GM19324 (cell line): Measurements from ENCODE around the gene STPG1.
"Not testable (repeated sequence)": the region's sequence is repeated elsewhere in the genome, so short reads cannot be mapped to it uniquely, and the experiment has no call there.

ENCODE experiments used
- ATAC-seq: cut with Tn5 transposase; IDR thresholded peaks from one replicate; pipeline ENCODE4 v1.9.1; 2021; ENCODE audit warnings: mild to moderate bottlenecking, moderate library complexity; ENCODE audit not compliant: unreplicated experiment, low FRiP score

STPG1 gene, protein sequence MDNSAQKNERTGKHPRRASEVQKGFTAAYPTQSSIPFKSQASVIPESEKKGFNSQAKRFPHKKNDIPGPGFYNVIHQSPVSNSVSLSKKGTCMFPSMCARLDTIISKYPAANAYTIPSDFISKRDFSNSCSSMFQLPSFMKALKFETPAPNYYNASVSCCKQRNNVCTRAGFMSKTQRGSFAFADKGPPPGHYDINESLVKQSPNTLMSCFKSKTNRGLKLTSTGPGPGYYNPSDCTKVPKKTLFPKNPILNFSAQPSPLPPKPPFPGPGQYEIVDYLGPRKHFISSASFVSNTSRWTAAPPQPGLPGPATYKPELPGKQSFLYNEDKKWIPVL

DNA sequence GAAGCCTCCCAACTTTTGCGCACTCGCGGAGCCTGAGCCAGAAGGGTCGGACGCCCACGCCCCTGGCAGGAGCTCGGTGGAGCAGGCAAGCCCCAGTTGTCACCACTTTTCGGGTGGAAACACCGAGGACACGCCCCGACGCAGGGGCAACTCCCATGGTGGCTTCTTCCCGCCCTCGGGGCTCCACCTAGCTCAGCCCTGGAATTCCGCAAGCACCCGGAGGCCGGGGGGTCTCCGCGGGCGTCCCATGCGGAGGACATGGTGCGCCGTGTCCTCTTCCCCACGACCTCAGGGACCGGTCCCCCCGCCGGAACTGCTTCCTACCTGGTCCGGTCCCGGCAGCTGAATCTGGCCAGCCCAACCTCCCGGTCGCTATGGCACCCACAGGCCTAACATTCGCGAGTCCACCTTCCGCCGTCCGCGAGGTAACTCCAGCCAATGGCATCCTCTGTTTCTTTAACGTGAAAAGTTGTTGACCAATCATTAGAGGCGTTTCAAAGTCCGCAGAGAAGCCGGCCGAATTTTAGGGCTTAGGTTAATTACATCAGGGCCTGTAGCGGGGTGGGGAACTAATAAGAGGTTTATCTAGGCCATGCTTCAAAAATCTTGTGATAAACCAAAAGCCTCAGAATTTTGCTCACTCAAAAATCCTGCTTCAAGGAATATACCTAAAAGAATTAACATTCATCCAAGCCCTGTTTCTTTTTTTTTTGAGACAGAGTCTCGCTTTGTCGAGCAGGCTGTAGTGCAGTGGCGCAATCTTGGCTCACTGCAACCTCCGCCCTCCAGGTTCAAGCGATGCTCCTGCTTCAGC is at the start of gene STPG1:
Gene STPG1, minus strand, starts transcription at position 433 of the 814 bp plus-strand sequence. CDS start 12,394 bp downstream, outside the sequence.
- no peak for ATAC-seq

DNA sequence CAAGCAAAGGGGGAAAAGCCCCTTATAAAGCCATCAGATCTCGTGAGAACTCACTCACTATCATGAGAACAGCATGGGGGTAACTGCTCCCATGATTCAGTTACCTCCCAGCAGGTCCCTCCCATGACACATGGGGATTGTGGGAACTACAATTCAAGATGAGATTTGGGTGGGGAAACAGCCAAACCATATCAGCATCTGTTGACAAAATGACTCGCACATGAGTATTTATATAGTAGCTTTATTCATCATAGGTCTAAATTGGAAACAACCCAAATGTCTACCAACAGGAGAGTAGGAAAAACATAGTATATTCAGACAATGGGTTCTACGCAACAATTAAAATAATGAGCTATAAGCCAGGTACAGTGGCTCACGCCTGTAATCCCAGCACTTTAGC is 48.5 kb upstream of the STPG1 start:
- ATAC-seq, result not testable (repeated sequence)

DNA sequence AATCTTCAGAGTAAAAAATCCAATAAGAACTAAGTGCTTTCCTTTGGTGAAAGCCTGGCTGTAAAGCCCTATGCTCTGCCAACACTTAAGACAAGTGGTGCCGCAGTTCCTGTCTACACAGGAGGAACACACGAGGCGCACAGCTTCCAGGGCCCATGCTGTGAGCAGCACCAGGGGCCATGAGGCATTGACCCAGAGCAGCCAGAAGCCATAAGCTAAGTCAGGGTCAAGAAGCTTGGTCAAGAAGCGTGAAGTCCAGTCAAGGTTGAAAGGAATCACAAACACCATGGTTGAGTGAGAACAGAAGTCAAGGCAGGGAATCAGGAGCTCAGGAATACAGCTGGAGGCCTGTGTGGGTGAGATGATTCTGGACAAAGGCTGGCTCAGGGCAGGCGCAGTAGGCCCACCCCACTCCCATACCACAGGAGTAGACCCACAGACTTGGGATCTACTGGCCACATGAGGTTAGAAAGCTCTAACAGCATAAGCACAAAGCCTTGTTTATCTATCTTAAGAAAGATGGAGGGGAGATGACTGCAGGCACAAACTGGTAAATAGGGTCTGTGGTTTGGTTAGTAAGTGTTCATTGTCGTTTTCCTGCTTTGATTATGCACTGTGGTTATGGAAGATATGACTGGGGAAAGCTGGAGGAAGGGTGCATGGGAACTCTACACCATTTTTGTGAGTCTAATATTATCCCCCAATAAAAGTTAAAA is 46.1 kb upstream of the STPG1 start:
- no peak for ATAC-seq

DNA sequence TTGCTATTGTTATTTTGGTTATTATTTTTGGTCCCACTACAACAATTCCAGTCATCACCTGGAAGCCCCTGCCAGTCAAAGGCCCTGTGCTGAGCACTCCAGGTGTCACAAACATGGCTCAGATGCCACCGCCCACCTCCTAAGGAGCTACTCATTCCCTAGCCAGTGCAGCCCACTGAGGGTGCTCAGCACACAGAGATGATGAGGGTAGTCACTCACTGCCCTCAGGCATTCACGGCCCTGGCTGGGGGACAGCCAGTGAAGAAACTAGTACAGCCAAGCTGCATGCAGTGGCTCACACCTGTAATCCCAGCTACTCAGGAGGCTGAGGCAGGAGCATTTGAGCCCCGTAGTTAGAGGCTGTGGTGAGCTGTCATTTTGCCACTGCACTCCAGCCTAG is 44.3 kb upstream of the STPG1 start:
- no peak for ATAC-seq

DNA sequence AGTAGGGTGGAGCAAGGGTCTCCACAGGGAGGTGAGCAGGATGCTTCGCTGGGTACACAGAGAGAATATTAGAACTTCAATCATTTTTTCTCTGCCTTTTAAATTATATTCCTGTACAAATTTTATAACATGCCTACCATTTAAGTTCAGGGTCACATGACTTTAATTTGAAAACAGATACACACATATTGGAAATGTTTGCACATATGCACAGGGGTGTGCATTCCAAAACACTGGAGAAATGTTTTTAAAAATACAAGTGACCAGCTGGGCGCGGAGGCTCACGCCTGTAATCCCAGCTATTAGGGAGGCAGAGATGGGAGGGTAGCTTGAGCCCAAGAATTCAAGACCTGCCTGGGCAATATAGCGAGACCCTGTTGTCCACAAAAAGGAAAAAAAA is 41.7 kb upstream of the STPG1 start:
- no peak for ATAC-seq

DNA sequence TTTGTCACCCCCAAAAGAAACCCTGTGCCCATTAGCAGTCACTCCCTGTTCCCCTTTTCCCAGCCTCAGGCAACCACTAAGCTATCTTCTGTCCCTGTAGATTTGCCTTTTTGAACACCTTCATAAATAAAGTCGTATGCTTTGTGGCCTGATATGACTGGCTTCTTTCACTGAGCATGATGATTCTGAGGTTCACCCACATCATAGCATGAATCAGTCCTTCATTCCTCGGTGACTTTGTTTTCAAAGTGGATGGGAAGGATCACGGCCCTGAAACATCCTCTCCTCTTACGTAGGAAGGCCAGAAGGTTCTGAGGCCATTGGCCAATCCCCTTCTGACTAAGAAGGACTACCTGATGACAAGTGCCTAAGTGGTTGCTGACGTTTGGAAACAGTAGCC is 41.1 kb upstream of the STPG1 start:
- no peak for ATAC-seq

DNA sequence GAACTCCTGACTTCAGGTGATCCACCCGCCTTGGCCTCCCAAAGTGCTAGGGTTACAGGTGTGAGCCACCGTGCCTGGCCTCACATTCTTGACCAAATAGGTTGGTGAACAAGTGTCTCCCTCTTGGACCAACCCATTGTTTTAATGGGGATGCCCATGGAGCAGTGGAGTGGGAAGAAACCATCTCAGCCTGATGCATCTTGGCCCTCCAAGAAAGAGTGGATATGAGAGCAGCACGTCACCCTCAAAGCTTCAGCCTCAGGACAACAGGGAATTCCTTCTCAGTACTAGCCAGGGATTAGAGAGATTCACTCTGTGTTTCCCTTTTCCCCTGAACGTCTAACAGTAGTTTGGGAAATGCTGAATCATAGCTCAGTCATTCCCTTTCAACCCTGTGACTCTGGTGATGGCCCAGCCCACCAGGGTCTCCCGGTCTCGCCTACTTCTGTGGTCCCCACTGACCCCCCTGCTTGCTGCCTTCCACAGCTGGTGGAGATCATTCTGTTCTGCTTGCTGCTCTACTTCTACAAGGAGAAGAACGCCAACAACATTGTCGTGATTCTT is 39.4 kb upstream of the STPG1 start:
- no peak for ATAC-seq

DNA sequence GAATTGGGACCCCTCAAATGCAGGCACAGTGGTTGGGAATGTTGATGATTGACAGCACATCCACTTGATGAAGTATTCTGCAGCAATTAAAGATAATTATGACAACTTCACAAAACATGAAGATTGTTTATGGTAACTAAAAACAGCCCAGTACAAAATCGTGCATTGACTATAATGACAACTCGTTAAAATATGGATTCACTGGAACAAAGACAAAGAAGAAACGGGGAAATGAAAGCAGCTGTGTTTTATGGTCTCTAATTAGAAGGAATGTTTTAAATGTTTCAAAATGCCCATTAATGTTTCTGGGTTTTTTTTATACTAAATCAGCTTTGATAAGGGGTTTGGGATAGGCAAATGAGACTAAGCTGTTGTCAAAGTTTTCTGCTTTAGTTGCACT is 38.2 kb upstream of the STPG1 start:
- ATAC-seq, result no peak

DNA sequence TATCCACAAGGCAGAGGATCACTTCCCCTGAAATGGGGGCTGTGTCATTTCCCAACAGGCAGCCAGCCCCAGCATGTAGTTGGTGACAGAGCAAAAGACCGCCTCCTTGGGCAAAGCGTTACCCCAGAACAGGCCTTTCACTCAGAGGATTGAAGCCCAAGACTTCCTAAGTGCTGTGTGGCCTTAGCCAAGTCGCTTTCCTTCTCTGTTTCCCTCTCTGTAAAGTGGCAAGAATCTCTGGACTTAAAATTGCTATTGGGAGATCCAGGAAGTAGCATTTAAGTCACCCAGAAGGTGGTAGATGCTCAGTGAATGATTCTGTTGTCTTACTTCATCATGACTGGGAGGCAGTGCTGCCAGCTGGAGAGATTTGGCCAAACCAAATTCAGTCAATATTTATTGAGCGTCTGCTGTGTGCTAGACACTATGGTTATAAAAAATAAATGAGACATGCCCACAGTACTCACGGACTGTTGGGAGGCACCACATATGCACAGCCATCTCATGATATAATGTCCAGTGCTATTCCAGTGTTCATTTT is 37.3 kb upstream of the STPG1 start:
- no peak for ATAC-seq

DNA sequence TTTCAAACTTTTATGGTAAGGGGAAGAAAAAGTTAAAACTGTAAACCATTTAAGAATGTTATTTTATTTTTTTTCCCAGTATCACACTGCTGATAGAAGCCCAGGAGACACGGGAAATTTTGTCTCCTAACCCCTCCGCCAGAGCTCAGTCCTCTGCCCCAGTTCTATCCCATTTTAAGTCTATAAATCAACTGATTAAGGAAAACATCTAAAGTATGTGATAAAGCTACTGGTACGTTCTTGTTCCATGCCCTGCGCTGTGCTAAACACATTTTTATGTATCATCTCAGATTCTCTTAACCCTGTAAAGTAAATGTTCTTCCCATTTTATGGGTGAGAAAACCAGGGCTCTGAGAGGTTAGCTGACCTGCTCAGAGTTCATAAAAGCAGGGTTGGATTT is 36.7 kb upstream of the STPG1 start:
- no peak for ATAC-seq

DNA sequence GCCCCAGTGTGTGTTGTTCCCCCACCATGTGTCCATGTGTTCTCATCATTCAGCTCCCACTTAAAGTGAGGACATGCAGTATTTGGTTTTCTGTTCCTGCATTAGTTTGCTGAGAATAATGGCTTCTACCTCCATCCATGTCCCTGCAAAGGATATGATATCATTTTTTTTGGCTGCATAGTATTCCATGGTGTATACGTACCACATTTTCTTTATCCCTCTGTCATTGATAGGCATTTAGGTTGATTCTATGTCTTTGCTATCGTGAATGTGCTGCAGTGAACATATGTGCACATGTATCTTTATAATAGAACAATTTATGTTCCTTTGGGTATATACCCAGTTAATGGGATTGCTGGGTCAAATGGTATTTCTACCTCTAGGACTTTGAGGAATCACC is 32.9 kb upstream of the STPG1 start:
- ATAC-seq, result not testable (repeated sequence)

DNA sequence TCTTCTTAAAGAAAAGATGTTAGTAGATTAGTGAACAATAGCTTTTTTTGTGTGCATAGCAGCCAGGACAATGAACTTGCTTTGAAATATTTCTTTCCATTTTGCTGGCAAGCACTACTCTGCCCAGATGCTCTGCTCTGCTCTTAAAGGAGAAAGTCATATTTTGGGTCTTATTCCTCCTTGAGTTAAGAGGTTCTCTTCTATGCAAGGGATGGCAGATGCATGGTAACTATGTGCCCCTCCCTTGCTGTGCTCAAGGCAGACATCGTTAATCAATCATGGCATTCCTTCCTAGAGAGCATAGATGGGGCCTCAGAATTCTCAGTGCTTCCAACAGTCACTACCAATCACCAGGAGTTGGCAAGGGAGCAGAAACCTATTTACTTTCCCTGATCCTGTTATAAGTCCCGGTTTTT is 29.7 kb upstream of the STPG1 start:
- ATAC-seq, result no peak

DNA sequence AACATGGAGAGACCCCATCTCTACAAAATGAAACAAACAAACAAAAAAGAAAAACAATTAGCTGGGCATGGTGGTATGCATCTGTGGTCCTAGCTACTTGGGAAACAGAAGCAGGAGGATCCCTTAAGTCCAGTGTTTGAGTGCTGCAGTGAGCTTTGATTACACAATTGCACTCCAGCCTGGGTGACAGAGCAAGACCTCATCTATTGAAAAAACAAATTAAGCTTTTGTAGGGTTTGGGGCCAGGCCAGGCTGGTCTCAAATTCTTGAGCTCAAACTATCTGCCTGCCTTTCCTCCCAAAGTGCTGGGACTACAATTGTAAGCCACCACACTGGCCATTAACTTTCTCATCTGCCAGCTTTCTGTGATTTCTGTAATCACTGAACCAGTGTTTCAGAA is 29.2 kb upstream of the STPG1 start:
- ATAC-seq, result no peak

DNA sequence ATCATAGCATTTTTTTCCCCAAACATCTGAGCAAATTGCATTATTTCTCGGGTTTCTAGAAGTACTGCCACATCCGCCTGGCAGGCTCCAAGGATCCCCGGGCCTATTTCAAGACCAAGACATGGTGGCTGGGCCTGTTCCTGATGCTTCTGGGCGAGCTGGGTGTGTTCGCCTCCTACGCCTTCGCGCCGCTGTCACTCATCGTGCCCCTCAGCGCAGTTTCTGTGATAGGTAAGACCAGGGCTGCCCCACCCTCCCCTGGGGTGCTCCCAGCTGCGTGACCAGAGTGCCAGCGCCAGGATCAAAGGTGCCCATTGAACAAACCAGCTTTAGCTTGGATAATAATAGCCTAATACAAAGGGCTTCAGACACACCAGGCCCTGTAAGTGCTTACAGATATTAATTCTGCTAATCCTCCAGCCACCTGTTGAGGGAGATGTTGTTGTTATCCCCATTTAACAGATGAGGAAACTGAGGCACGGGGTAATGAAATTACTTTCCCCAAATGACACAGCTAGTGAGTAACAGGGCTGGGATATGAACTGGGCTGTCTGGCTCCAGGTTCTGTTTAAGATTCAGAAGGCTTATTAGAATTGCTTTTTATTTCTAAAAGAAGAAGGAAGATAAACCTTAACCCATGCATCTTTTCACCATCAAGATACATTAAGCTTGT is 28.6 kb upstream of the STPG1 start:
- no peak for ATAC-seq

DNA sequence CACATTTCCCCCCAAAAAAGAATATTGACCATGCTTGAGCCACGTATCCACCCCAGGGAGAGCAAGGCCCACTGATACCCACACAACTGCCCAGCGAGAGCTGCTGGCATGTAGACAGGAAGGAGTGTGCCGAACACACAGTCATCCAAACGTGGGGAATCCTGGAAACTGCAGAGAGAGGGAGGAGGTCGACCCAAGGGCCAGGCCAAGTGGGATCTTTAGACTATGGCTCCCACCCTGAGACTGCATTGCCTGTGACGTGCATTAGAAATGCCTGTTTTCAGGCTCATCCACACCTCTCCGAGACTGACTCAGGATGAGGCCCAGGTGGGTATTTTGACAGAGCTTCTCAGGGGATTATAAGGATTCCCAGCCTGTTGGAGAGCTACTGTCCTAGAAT is 27.9 kb upstream of the STPG1 start:
- no peak for ATAC-seq

DNA sequence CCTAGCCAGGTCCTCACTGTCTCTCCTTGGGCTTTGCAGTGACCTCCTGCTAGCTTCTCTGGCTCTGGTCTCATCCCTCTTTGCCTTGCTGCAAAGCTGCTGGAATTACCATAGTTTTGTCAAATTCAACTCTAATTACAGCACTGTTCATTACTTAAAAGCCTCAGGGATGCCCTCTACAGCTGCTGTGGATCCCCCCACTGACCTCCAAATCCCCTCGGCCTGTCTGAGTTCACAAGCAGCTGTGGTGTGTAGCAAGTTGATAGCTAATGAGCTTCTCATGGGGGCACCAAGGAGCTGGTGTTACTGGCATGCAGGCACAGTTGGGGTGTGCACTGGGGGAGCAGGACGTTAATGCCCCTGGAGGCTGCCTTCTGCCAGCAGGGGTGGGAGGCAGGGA is 26.9 kb upstream of the STPG1 start:
- ATAC-seq, result no peak

DNA sequence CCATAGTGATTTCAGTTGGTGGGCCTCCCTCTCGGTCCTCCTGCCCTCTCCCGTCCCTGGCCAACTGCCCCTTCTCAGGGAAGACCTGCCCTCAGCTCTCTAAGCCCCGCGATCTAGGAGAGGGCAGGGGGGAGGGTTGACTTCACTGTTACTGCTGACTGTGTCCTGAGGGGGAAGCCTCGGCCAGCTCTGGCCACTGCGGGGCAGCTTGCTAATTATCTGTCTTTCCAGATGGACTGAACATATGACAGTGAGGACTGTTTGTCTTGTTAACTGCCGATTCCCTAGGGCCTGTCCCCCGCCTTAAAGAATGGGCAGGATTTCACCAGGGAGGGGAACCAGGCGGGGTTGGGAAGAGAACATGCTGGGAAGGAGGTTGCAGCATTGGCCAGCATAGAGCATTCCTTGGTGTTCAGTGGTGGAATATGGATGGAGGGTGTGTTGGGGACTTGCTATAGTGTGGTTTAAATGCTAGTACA is 24.9 kb upstream of the STPG1 start:
- no peak for ATAC-seq

DNA sequence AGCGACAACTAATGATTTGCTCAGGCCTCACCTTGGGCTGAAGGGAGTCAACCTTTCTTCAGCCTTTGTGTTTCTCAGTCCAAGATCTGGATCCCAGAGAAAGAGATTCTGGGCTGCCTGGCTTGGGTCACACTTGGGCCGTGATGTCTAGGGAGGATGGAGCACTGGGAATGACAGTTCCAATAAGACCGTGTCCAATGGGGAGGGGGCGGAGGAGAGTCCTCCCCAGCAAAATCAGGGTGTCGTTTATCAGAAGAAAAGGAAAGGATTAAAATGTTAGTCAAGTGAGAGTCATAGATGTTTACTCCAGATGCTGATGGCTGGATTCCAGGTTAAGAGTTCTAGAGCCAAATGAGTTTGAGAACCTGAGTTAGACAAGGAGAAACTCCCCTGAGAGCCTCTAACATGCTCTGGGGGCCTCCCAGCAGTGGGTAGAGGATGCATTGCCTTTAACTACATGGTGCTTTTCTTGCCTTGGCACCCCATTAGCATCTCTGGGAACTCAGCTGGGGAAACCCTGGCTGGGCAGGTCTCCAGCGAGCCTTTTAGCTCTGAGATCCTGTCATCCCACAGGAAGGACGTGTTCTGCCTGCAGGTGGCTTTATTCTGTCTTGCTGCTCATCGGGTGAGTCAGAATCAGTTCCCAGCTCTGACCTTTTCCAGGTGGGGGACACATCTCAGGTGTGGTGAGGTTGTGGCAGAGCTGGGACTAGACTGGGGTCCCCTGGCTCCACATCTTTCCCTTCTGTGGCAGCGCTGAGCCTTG is 24.2 kb upstream of the STPG1 start:
- no peak for ATAC-seq

DNA sequence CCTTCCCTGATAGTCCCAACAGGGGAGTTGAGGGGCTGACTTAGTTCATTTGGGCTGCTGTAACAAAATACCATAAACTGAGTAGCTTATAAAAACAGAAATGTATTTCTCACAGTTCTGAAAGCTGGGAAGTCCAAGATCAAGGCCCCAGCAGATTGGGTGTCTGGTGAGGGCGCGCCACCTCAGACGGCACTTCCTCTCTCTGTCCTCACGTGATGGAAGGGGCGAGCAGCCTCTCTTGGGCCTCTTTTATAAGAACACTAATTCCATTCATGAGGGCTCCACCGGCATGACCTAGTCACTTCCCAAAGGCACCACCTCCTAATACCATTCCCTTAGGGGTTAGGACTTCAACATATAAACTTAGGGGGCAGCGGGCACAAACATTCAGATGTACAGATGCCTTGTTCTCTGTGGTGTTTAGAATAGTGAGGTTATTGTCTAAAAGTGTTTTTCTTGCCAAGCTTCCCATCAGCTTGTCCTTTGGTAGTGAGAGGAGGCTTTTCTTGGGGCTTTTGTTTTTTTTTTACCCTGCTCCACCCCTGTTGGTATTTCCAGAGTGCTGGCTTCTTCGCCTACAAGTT is 22.3 kb upstream of the STPG1 start:
- no peak for ATAC-seq
